ENCODE measurements around the gene MAGEA12.
"Not testable (repeated sequence)": the region's sequence is repeated elsewhere in the genome, so short reads cannot be mapped to it uniquely, and the experiment has no call there.

The MAGEA12 gene
- total RNA-seq = 0 to 0.55 (median 0) reads per million in 17 experiments

- DNase-seq = no peak
These were observed at the start of gene MAGEA12, which contains the start of gene CSAG1 for GRCh38 chrX:152733261-152733975. TSS of gene MAGEA12 (plus strand) at chrX:152733757. CDS start at chrX:152736162, 2,405 bp downstream. TSS of gene CSAG1 (minus strand) at chrX:152733721. CDS start at chrX:152732460, 1,261 bp downstream.

- not testable (repeated sequence) for DNase-seq
These were observed 35.3 kb upstream of the MAGEA12 start, which contains the start of gene MAGEA3 for GRCh38 chrX:152697952-152698931. TSS of gene MAGEA3 (plus strand) at chrX:152698794. CDS start at chrX:152700833, 2,039 bp downstream.

- not testable (repeated sequence) for DNase-seq
These were observed 33.2 kb upstream of the MAGEA12 start for GRCh38 chrX:152700390-152700789.

- DNase-seq = not testable (repeated sequence)
These were observed 27.1 kb upstream of the MAGEA12 start for GRCh38 chrX:152706500-152706899.

GRCh38 chrX:152709173-152709572 lies 24.4 kb upstream of the MAGEA12 start, which contains the start of gene CSAG2:
TSS of gene CSAG2 (minus strand) at chrX:152709273. CDS start at chrX:152709112, 161 bp downstream.
- not testable (repeated sequence) for DNase-seq

- not testable (repeated sequence) for DNase-seq
These were observed 20.4 kb upstream of the MAGEA12 start for GRCh38 chrX:152713195-152713594.

GRCh38 chrX:152713815-152714787 lies 19.5 kb upstream of the MAGEA12 start, which contains the start of gene MAGEA2B:
TSS of gene MAGEA2B (plus strand) at chrX:152714628. CDS start at chrX:152717107, 2,479 bp downstream.
- not testable (repeated sequence) for DNase-seq

- no peak for DNase-seq
These were observed 8.1 kb upstream of the MAGEA12 start for GRCh38 chrX:152725409-152725808.

GRCh38 chrX:152734143-152734858 lies 744 bp downstream of the MAGEA12 start:
- DNase-seq = not testable (repeated sequence)

GRCh38 chrX:152735101-152735500 lies 1.5 kb downstream of the MAGEA12 start:
- no peak for DNase-seq

GRCh38 chrX:152735860-152736511 lies 2.4 kb downstream of the MAGEA12 start:
- DNase-seq = no peak

GRCh38 chrX:152736528-152736927 lies 3.0 kb downstream of the MAGEA12 start:
- DNase-seq = not testable (repeated sequence)

GRCh38 chrX:152738560-152738959 lies 5.0 kb downstream of the MAGEA12 start:
- no peak for DNase-seq

GRCh38 chrX:152753686-152754650 lies 20.4 kb downstream of the MAGEA12 start, which contains the start of gene MAGEA2:
TSS of gene MAGEA2 (minus strand) at chrX:152753842. CDS start at chrX:152751363, 2,479 bp downstream.
- not testable (repeated sequence) for DNase-seq

- DNase-seq = not testable (repeated sequence)
These were observed 21.3 kb downstream of the MAGEA12 start for GRCh38 chrX:152754871-152755270.

GRCh38 chrX:152758918-152759317 lies 25.4 kb downstream of the MAGEA12 start, which contains the start of gene CSAG3:
TSS of gene CSAG3 (plus strand) at chrX:152759218.
- not testable (repeated sequence) for DNase-seq

- DNase-seq = not testable (repeated sequence)
These were observed 26.0 kb downstream of the MAGEA12 start for GRCh38 chrX:152759544-152759943.

- DNase-seq = not testable (repeated sequence)
These were observed 28.0 kb downstream of the MAGEA12 start for GRCh38 chrX:152761582-152761981.

GRCh38 chrX:152766562-152766961 lies 33.0 kb downstream of the MAGEA12 start:
- not testable (repeated sequence) for DNase-seq

Measured in suppressor macrophage (primary cell).